ENCODE measurements around the gene PKP3. TPM values are rescaled to one million over a fixed set of nuclear protein-coding genes. Genes with fewer than 3 reads are reported as not detected.
"Not testable (repeated sequence)": the region's sequence is repeated elsewhere in the genome, so short reads cannot be mapped to it uniquely, and the experiment has no call there.

Gene PKP3
- total RNA-seq, 1 donor from 2014 or later, result 1.2 TPM

- DNase-seq (ENCODE audit: low spot score), result no peak
- ATAC-seq, result no peak
These were observed 583 bp upstream of the PKP3 start for GRCh38 chr11:393219-394033.

DNA sequence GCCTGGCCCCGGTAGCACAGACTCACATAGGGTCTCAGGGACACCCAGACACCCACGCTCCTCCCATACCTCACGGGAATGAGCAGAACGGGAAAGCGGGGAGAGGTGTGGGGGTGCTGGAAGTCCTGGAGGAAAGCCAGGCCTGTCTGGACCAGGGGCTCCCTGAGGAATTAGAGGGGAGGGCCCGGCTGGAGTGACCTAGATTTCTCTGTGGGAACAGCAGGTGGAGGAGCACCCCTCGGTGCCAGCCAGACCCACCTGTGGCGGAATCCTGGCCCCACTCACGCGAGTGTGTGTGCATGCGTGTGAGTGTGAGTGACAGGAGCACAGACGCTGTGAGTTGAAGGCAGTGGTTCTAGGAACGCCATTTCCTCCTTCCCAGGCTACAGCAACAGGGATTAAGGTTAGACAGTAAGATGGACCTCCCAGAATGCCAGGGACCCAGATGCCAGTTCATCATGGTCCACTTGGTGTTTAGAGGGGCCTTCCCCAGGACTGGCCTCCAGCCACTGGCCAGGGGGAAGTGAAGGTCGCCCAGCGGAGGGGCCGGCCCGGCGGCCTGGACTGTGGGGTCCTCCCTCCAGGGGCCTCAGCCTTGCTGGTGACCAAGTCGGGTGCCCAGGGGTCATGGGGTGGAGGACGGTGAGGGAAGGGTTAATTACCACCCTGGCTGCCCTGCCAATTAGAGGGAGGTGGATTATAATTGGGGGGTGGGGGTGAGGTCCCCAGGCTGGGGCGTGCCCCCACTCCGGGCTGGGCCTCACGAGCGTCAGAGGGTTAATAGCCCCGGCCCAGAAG is 1.0 kb downstream of the PKP3 start:
- ATAC-seq (no peak), DNase-seq (ENCODE audit: low spot score) (no peak)

DNA sequence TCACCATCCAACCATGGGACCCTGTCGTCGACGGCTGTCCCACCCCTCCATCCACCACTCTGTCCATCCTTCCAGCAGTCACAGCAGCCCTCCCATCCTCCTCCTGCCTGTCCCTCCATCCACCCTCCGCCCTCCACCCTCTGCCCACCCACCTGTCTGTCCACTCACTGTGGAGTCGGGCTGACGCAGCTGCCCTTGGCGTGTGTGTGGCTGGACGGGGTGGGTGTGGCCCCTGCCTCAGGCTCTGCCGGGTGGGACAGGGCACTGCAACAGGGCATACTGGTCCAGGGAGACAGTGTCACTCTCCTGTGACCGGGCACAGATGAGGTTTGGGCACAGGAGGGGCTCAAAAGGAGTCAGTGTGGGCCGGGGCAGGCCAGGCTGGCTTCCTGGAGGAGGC is 1.9 kb downstream of the PKP3 start:
- ATAC-seq (no peak), DNase-seq (ENCODE audit: low spot score) (no peak)

- DNase-seq (ENCODE audit: low spot score) (no peak), ATAC-seq (peak; percentile 50)
These were observed 2.5 kb downstream of the PKP3 start for GRCh38 chr11:396511-396947.

DNA sequence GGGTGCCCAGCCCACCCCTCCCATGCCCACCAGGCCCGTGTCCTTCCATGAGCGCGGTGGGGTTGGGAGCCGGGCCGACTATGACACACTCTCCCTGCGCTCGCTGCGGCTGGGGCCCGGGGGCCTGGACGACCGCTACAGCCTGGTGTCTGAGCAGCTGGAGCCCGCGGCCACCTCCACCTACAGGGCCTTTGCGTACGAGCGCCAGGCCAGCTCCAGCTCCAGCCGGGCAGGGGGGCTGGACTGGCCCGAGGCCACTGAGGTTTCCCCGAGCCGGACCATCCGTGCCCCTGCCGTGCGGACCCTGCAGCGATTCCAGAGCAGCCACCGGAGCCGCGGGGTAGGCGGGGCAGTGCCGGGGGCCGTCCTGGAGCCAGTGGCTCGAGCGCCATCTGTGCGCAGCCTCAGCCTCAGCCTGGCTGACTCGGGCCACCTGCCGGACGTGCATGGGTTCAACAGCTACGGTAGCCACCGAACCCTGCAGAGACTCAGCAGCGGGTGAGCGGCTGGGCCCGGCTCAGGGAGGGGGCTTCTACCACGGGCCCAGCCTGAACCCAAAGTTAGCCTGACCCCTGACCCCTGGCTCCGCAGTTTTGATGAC is 3.0 kb downstream of the PKP3 start:
- peak; percentile 70 for DNase-seq (ENCODE audit: low spot score)

GRCh38 chr11:398826-399225 is 4.8 kb downstream of the PKP3 start:
- DNase-seq (ENCODE audit: low spot score) (no peak), ATAC-seq (no peak)

More for the DNA sequence above, 3.0 kb downstream of the PKP3 start:
- ATAC-seq, result peak; percentile 95

DNA sequence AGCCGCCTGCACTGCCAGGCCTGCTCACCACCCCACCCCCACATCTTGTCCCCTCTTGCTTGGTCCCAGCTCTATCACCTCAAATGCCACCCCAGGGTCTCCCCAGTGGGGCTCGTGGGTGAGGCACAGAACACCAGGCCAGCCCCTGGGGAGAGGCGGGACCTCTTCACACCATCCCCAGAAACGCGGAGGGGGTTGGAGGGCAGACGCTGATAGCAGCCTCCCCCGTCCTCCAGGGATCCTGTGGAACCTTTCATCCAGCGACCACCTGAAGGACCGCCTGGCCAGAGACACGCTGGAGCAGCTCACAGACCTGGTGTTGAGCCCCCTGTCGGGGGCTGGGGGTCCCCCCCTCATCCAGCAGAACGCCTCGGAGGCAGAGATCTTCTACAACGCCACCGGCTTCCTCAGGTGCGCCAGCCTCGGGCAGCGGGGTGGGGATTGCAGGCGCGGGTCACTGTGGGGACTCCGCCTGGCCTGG is 5.8 kb downstream of the PKP3 start:
- no peak for ATAC-seq
- DNase-seq (ENCODE audit: low spot score), result no peak

DNA sequence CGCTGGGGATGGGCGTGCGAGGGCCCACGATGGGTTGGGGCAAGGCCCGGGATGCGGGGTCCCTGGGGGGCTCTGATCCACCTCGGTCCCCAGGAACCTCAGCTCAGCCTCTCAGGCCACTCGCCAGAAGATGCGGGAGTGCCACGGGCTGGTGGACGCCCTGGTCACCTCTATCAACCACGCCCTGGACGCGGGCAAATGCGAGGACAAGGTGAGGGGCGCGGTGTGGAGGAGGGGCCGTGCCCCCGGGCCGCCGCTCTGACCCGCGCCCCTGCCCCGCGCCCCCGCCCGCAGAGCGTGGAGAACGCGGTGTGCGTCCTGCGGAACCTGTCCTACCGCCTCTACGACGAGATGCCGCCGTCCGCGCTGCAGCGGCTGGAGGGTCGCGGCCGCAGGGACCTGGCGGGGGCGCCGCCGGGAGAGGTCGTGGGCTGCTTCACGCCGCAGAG is 6.3 kb downstream of the PKP3 start:
- no peak for ATAC-seq
- no peak for DNase-seq (ENCODE audit: low spot score)

DNA sequence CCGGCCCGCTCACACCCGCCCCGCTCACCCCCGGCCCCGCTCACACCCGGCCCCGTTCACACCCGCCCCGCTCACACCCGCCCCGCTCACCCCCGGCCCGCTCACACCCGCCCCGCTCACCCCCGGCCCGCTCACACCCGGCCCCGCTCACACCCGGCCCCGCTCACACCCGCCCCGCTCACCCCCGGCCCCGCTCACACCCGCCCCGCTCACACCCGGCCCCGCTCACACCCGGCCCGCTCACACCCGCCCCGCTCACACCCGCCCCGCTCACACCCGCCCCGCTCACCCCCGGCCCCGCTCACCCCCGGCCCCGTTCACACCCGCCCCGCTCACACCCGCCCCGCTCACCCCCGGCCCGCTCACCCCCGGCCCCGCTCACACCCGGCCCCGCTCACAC is 7.2 kb downstream of the PKP3 start:
- not testable (repeated sequence) for ATAC-seq; DNase-seq (ENCODE audit: low spot score)

DNA sequence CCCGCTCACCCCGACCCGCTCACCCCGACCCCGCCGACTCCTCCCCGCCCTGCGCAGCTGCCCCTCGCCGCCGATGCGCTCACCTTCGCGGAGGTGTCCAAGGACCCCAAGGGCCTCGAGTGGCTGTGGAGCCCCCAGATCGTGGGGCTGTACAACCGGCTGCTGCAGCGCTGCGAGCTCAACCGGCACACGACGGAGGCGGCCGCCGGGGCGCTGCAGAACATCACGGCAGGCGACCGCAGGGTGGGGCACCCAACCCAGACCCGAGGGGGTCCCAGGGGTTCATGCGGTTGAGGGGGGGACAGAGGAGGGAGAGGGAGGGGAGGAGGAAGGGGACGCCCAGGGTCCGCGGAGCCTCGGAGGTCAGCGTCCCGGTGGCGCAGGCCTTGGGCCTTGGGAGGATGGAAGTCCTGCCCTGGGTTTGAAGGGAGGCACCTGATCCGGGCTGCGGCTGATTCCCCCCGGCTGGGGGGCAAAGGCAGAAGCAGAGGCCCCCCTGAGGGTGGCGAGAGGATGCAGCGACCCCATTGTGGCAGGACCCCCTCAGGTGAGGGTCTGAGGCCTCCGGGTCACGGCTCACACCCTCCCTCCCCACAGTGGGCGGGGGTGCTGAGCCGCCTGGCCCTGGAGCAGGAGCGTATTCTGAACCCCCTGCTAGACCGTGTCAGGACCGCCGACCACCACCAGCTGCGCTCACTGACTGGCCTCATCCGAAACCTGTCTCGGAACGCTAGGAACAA is 9.2 kb downstream of the PKP3 start:
- ATAC-seq (no peak), DNase-seq (ENCODE audit: low spot score) (no peak)

GRCh38 chr11:403761-404431 is 9.9 kb downstream of the PKP3 start:
- ATAC-seq (no peak), DNase-seq (ENCODE audit: low spot score) (no peak)

GRCh38 chr11:404551-405264 is 10.7 kb downstream of the PKP3 start:
- no peak for ATAC-seq
- no peak for DNase-seq (ENCODE audit: low spot score)

DNA sequence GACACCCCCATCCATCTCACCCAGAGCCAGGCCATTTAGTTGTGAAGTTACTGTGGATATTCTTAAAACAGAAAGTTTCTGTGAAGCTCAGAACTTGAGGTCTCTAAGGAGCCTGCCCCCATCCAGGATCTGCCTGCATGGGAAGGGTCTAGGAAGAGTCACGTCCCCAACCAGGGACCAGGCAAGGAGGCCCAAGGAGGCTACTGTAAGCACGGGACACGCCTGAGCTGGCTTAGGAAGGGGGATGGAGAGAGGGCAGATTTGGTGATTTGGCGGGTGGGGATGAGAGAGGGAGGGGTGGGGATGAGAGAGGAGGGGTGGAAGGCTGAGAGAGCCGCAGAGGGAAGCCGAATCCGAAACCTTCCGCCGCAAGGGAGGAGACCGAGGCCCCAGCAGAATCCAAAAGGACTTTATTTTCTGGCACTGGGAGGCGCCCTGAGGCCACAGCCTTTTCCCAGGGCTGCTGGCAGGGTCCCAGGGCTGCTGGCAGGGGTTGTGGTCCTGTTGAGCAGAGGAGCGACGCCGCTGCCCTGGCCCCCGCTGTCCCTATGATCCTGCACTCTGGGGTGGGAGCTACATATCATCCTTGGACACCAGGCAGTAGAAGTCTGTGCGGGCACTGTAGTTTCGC is 11.4 kb downstream of the PKP3 start:
- ATAC-seq, result peak; percentile 37
- DNase-seq (ENCODE audit: low spot score), result peak; percentile 90

- ATAC-seq, result no peak
- no peak for DNase-seq (ENCODE audit: low spot score)
These were observed 12.2 kb downstream of the PKP3 start for GRCh38 chr11:405954-406795.

DNA sequence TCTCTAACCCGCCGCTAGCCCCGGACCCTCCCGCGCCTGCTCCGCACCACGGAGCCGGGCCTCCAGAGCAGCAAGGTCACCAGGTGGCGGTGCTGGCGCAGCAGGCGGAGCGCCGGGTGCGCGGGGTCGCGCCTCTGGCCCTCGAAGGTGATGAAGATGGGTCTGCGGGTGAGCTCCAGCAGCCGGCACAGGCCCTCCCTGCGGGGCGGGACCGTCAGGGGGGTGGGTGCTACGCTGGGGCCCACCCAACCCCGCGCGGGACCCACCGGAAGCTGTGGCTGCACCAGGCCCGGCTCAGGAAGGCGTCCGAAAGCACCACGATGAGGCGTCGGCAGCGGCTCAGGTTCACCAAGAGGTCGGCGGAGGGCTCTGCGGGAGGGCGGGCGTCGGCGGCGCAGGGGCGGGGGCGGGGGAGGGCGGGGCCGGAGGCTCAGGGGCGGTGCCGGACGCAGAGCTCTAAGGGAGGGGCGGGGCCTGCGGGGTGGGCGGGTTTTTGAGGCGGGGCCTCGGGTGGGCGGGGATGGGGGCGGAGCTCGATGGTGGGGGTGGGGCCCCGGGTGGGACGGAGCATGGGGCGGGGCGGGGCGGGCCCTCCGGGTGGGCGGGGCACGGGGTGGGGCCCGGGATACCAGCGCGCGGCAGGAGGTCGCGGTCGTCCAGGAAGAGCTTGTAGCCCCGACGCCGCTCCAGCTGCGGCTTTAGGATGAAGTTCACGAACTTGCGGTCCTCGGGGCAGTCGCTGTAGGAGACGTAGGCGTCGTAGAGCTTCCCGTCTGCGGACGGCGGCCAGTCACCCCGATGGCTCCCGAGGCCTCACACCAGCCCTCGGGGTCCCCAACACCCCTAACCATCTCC is 13.0 kb downstream of the PKP3 start:
- ATAC-seq (peak; percentile 56), DNase-seq (ENCODE audit: low spot score) (peak; percentile 90)

DNA sequence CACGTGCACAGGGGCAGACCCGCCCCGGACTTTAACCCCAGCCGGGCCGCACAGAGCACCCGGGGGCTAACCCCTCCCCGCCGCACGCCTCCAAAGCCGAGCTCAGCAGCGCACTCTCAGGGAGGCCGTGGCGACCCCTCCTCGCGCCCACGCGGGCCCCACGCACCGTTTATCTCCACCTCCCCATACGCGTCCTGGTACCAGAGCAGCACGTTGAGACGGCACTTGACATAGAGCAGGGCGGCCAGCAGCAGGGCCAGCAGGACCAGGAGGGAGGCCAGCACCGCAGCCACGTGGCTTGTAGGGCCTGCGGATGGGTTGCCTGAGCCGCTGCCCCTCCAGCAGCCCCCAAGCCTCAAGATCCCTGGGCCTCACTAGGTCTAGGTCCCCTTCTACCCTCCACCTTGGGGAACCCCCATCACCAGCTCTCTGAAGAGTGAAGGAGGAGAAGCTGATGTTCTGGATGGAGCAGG is 13.7 kb downstream of the PKP3 start:
- no peak for DNase-seq (ENCODE audit: low spot score)
- no peak for ATAC-seq
